ENCODE data around the gene SUPT6H.

GRCh38 chr17:28622186-28622585 is 39.8 kb upstream of the SUPT6H start:
- no peak for TF ChIP-seq NFE2L1 (CRISPR knock-in tag; IDR thresholded peaks at IDR 0.05)
- TF ChIP-seq MAX (CRISPR knock-in tag; IDR thresholded peaks at IDR 0.05) = no peak
- TF ChIP-seq CREB1 (CRISPR knock-in tag; IDR thresholded peaks at IDR 0.05) = no peak
- no peak for TF ChIP-seq CTCF (IDR thresholded peaks at IDR 0.05)
- TF ChIP-seq NR2C2 (CRISPR knock-in tag; IDR thresholded peaks at IDR 0.05) = no peak
- TF ChIP-seq ATF6 (CRISPR knock-in tag; IDR thresholded peaks at IDR 0.05) = no peak
